Osteocyte (in vitro differentiated cells): ENCODE measurements around the gene CCDC87. TPM values are rescaled to one million over a fixed set of nuclear protein-coding genes. Genes with fewer than 3 reads are reported as not detected.
"Not testable (repeated sequence)": the region's sequence is repeated elsewhere in the genome, so short reads cannot be mapped to it uniquely, and the experiment has no call there.

ENCODE experiments used
- DNase-seq: peaks from one replicate; pipeline ENCODE4 v3.0.0; 2021; ENCODE audit warnings: mixed read lengths; ENCODE audit not compliant: unreplicated experiment; ENCODE audit errors: extremely low spot score
- H3K27ac Mint-ChIP-seq: one replicate; pipeline ENCODE4 v1.8.0; 2021; ENCODE audit warnings: mild to moderate bottlenecking, mixed read lengths; ENCODE audit not compliant: unreplicated experiment
- H3K27me3 Mint-ChIP-seq: one replicate; pipeline ENCODE4 v1.8.0; 2021; ENCODE audit warnings: mixed read lengths; ENCODE audit not compliant: unreplicated experiment
- H3K36me3 Mint-ChIP-seq: one replicate; pipeline ENCODE4 v1.8.0; 2021; ENCODE audit warnings: mixed read lengths; ENCODE audit not compliant: unreplicated experiment
- H3K4me1 Mint-ChIP-seq: one replicate; pipeline ENCODE4 v1.8.0; 2021; ENCODE audit warnings: mixed read lengths; ENCODE audit not compliant: unreplicated experiment
- H3K4me3 Mint-ChIP-seq: one replicate; pipeline ENCODE4 v1.8.0; 2021; ENCODE audit warnings: mild to moderate bottlenecking, moderate library complexity, mixed read lengths; ENCODE audit not compliant: unreplicated experiment
- H3K9me3 Mint-ChIP-seq: one replicate; pipeline ENCODE4 v1.8.0; 2021; ENCODE audit warnings: mixed read lengths; ENCODE audit not compliant: unreplicated experiment
- long read RNA-seq: library from polyadenylated mRNA; unstranded; transcript quantifications from one replicate; pipeline ENCODE4 v2.0.0, GENCODE V29; 2021
- total RNA-seq: library from RNA; stranded (reverse); gene quantifications from 2 replicates; pipeline ENCODE4 v1.2.1, GENCODE V29; 2021
- TF ChIP-seq, protein P1 (sequence below): fragments of 200-600 bp; sonication (generic); IDR thresholded peaks from 2 replicates; pipeline ENCODE4 v1.5.0; 2021; ENCODE audit warnings: antibody characterized with exemption, mild to moderate bottlenecking, moderate library complexity

The CCDC87 gene, protein sequence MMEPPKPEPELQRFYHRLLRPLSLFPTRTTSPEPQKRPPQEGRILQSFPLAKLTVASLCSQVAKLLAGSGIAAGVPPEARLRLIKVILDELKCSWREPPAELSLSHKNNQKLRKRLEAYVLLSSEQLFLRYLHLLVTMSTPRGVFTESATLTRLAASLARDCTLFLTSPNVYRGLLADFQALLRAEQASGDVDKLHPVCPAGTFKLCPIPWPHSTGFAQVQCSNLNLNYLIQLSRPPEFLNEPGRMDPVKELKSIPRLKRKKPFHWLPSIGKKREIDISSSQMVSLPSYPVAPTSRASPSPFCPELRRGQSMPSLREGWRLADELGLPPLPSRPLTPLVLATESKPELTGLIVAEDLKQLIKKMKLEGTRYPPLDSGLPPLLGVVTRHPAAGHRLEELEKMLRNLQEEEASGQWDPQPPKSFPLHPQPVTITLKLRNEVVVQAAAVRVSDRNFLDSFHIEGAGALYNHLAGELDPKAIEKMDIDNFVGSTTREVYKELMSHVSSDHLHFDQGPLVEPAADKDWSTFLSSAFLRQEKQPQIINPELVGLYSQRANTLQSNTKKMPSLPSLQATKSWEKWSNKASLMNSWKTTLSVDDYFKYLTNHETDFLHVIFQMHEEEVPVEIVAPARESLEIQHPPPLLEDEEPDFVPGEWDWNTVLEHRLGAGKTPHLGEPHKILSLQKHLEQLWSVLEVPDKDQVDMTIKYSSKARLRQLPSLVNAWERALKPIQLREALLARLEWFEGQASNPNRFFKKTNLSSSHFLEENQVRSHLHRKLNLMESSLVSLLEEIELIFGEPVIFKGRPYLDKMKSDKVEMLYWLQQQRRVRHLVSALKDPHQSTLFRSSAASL
- total RNA-seq: 0.19 and 0.39 TPM in 2 replicates
- long read RNA-seq, partial matches to known transcripts: 0 of 1 reads
- long read RNA-seq, other reads (novel, unspliced or antisense): 0 of 1 reads

GRCh38 chr11:66592457-66593302 is at the start of gene CCDC87, which contains the start of gene CCS:
Gene CCDC87, minus strand, starts transcription at chr11:66593063. Its CDS starts 48 bp downstream, at chr11:66593015.
Gene CCS, plus strand, starts transcription at chr11:66593185. Its CDS starts 77 bp downstream, at chr11:66593262.
- TF ChIP-seq, protein P1, sequence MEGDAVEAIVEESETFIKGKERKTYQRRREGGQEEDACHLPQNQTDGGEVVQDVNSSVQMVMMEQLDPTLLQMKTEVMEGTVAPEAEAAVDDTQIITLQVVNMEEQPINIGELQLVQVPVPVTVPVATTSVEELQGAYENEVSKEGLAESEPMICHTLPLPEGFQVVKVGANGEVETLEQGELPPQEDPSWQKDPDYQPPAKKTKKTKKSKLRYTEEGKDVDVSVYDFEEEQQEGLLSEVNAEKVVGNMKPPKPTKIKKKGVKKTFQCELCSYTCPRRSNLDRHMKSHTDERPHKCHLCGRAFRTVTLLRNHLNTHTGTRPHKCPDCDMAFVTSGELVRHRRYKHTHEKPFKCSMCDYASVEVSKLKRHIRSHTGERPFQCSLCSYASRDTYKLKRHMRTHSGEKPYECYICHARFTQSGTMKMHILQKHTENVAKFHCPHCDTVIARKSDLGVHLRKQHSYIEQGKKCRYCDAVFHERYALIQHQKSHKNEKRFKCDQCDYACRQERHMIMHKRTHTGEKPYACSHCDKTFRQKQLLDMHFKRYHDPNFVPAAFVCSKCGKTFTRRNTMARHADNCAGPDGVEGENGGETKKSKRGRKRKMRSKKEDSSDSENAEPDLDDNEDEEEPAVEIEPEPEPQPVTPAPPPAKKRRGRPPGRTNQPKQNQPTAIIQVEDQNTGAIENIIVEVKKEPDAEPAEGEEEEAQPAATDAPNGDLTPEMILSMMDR: peak; percentile 80
- Mint-ChIP-seq H3K4me1 (peaks cover 30% of the 10 kb centered on the region), H3K27me3 (no peaks in the 10 kb centered on the region)

GRCh38 chr11:66641834-66642233 is 49.0 kb upstream of the CCDC87 start:
- Mint-ChIP-seq H3K36me3 (peaks cover 64% of the 10 kb centered on the region), H3K9me3 (no peaks in the 10 kb centered on the region), H3K4me1 (peaks cover 75% of the 10 kb centered on the region), H3K4me3 (peak overlapping the region; percentile 97), H3K27me3 (no peaks in the 10 kb centered on the region), H3K27ac (peak overlapping the region; percentile 1)
- no peak for DNase-seq
- TF ChIP-seq, protein P1: no peak

More at GRCh38 chr11:66592457-66593302, at the start of gene CCDC87, which contains the start of gene CCS:
- peak; percentile 99 for DNase-seq
- Mint-ChIP-seq H3K9me3 (no peaks in the 10 kb centered on the region), H3K36me3 (peaks cover 2% of the 10 kb centered on the region), H3K4me3 (peak within 1 kb of the TSS; percentile 100), H3K27ac (peak within 1 kb of the TSS; percentile 99)

- Mint-ChIP-seq H3K36me3 (peaks cover 46% of the 10 kb centered on the region), H3K27ac (peak overlapping the region; percentile 98), H3K4me3 (peak overlapping the region; percentile 97), H3K4me1 (peaks cover 69% of the 10 kb centered on the region)
- not testable (repeated sequence) for H3K27me3 Mint-ChIP-seq, H3K9me3 Mint-ChIP-seq, DNase-seq
Observed at GRCh38 chr11:66639814-66640340, 47.0 kb upstream of the CCDC87 start.

- Mint-ChIP-seq H3K36me3 (peaks cover 44% of the 10 kb centered on the region), H3K9me3 (no peaks in the 10 kb centered on the region), H3K4me3 (peak overlapping the region; percentile 97), H3K27ac (peak overlapping the region; percentile 98), H3K4me1 (peaks cover 62% of the 10 kb centered on the region), H3K27me3 (no peaks in the 10 kb centered on the region)
- TF ChIP-seq, protein P1: peak; percentile 15
- DNase-seq: no peak
Observed at GRCh38 chr11:66639066-66639813, 46.4 kb upstream of the CCDC87 start.
